SH-SY5Y (cell line): ENCODE data around the gene SHB.

Experiments
- GATA2 ChIP-seq: IDR thresholded peaks from 2 replicates; pipeline ENCODE4 v1.6.1; 2011; ENCODE audit warnings: mild to moderate bottlenecking, low read depth, low read length
- GATA3 ChIP-seq: IDR thresholded peaks from 2 replicates; pipeline ENCODE4 v1.6.1; 2011; ENCODE audit warnings: low read depth, mild to moderate bottlenecking, low read length, moderate library complexity

SHB gene

GRCh38 chr9:38010918-38011704 is 57.9 kb downstream of the SHB start:
- no peak for TF ChIP-seq GATA2
- no peak for TF ChIP-seq GATA3

- TF ChIP-seq GATA3: no peak
- no peak for TF ChIP-seq GATA2
Measured at GRCh38 chr9:38009990-38010389, 59.0 kb downstream of the SHB start.

- TF ChIP-seq GATA3 (no peak), GATA2 (no peak)
Measured at GRCh38 chr9:38009035-38009501, 60.0 kb downstream of the SHB start.

- TF ChIP-seq GATA2 (no peak), GATA3 (no peak)
Measured at GRCh38 chr9:38008168-38009034, 60.6 kb downstream of the SHB start.

GRCh38 chr9:38007016-38007415 is 62.0 kb downstream of the SHB start:
- no peak for TF ChIP-seq GATA2
- TF ChIP-seq GATA3: no peak

- TF ChIP-seq GATA2: no peak
- TF ChIP-seq GATA3: no peak
Measured at GRCh38 chr9:38006163-38006562, 62.9 kb downstream of the SHB start.

- TF ChIP-seq GATA2: no peak
- TF ChIP-seq GATA3: no peak
Measured at GRCh38 chr9:38004809-38005560, 64.0 kb downstream of the SHB start.

- TF ChIP-seq GATA2 (no peak), GATA3 (no peak)
Measured at GRCh38 chr9:38003946-38004808, 64.8 kb downstream of the SHB start.

- no peak for TF ChIP-seq GATA3
- TF ChIP-seq GATA2: no peak
Measured at GRCh38 chr9:38003230-38003629, 65.8 kb downstream of the SHB start.

GRCh38 chr9:38001430-38001829 is 67.6 kb downstream of the SHB start:
- TF ChIP-seq GATA3: no peak
- TF ChIP-seq GATA2: no peak

GRCh38 chr9:38000735-38001134 is 68.3 kb downstream of the SHB start:
- TF ChIP-seq GATA2 (no peak), GATA3 (no peak)

- TF ChIP-seq GATA2 (no peak), GATA3 (no peak)
Measured at GRCh38 chr9:38000332-38000731, 68.7 kb downstream of the SHB start.

- TF ChIP-seq GATA3 (no peak), GATA2 (no peak)
Measured at GRCh38 chr9:37999588-38000189, 69.3 kb downstream of the SHB start.
